ENCODE measurements around the gene SLAMF7. TPM values are rescaled to one million over a fixed set of nuclear protein-coding genes. Genes with fewer than 3 reads are reported as not detected.
"Not testable (repeated sequence)": the region's sequence is repeated elsewhere in the genome, so short reads cannot be mapped to it uniquely, and the experiment has no call there.

The SLAMF7 gene
- total RNA-seq, 1 experiment from 2014 or later, result 3.6 TPM

GRCh38 chr1:160781914-160782689, 43.1 kb downstream of the SLAMF7 start:
- BruUV-seq (replicated peaks), result TSS peak; percentile 59
- peaks cover 22% of the 10 kb centered on the region for H3F3A ChIP-seq (ENCODE audit: insufficient read depth, low read depth)
- TF ChIP-seq CTCF (conservative IDR thresholded peaks at IDR 0.05) (no peak), EZH2 (IDR thresholded peaks at IDR 0.05; ENCODE audit: low read depth) (no peak)
- CTCF ChIA-PET, result interaction anchor here (0.5 to 2.0 kb wide), 6 partner anchors 13 to 401 kb away, joined by 3 to 7 read pairs (median 4); no protein-coding TSS in a partner anchor
- peak overlapping the region; percentile 81 for H3K4me2 ChIP-seq
- no peak for DNase-seq
- peak overlapping the region; percentile 81 for H3K27ac ChIP-seq
- peaks cover 29% of the 10 kb centered on the region for H3K4me1 ChIP-seq (replicated peaks; ENCODE audit: insufficient read depth)
- H2AFZ ChIP-seq, result peak overlapping the region; percentile 74
- H4K20me1 ChIP-seq (ENCODE audit: insufficient read depth), result no peaks in the 10 kb centered on the region
- H3K79me2 ChIP-seq (ENCODE audit: low read depth), result no peaks in the 10 kb centered on the region
- intact Hi-C loops (cut with micrococcal nuclease; ENCODE audit: unreplicated experiment), result loop anchor here (1.0 to 5.0 kb wide), 6 partner anchors 28 to 100 kb away; no protein-coding TSS in a partner anchor
- H3K36me3 ChIP-seq (ENCODE audit: low read depth), result no peaks in the 10 kb centered on the region
- H3K27me3 ChIP-seq (ENCODE audit: insufficient read depth, low read depth), result no peaks in the 10 kb centered on the region
- H3K9me2 ChIP-seq (ENCODE audit: insufficient read depth), result no peaks in the 10 kb centered on the region
- POLR2A ChIA-PET (ENCODE audit: unreplicated experiment), result interaction anchor here (0.5 to 1.0 kb wide), 5 partner anchors 12 to 103 kb away, joined by 3 to 5 read pairs (median 3); partner anchors contain the start of gene ITLN1
- no peaks in the 10 kb centered on the region for H3K9me3 ChIP-seq (ENCODE audit: insufficient read depth, low read depth)
- peak overlapping the region; percentile 46; the same call in 1 of the 2 replicates for H3K4me3 ChIP-seq

GRCh38 chr1:160782988-160783765, 44.1 kb downstream of the SLAMF7 start:
- H3K9me2 ChIP-seq (ENCODE audit: insufficient read depth); H4K20me1 ChIP-seq (ENCODE audit: insufficient read depth); H3K9me3 ChIP-seq (ENCODE audit: insufficient read depth, low read depth); H2AFZ ChIP-seq; POLR2A ChIA-PET (ENCODE audit: unreplicated experiment); H3K36me3 ChIP-seq (ENCODE audit: low read depth); DNase-seq; H3K79me2 ChIP-seq (ENCODE audit: low read depth); BruUV-seq (replicated peaks); H3K27ac ChIP-seq; H3K4me3 ChIP-seq; H3K27me3 ChIP-seq (ENCODE audit: insufficient read depth, low read depth): not testable (repeated sequence)
- Histone ChIP-seq H3F3A (ENCODE audit: insufficient read depth, low read depth) (peaks cover 22% of the 10 kb centered on the region), H3K4me1 (replicated peaks; ENCODE audit: insufficient read depth) (peaks cover 29% of the 10 kb centered on the region), H3K4me2 (peak overlapping the region; percentile 81; the same call in 1 of the 2 replicates)
- intact Hi-C loops (cut with micrococcal nuclease; ENCODE audit: unreplicated experiment), result loop anchor here (5.0 kb wide), 2 partner anchors 56 to 101 kb away; no protein-coding TSS in a partner anchor
- CTCF ChIA-PET, result interaction anchor here (0.6 kb wide), 1 partner anchor 172 kb away, joined by 3 read pairs; the partner anchor contains the start of gene ITLN2

GRCh38 chr1:160789051-160789701, 50.1 kb downstream of the SLAMF7 start:
- Histone ChIP-seq H3K36me3 (ENCODE audit: low read depth) (no peaks in the 10 kb centered on the region), H4K20me1 (ENCODE audit: insufficient read depth) (no peaks in the 10 kb centered on the region), H3K27ac (no peak overlapping the region), H3K4me2 (no peak overlapping the region), H3K27me3 (ENCODE audit: insufficient read depth, low read depth) (no peaks in the 10 kb centered on the region), H3K4me3 (no peak overlapping the region), H3F3A (ENCODE audit: insufficient read depth, low read depth) (no peaks in the 10 kb centered on the region), H3K9me2 (ENCODE audit: insufficient read depth) (no peaks in the 10 kb centered on the region), H3K79me2 (ENCODE audit: low read depth) (no peaks in the 10 kb centered on the region), H3K4me1 (replicated peaks; ENCODE audit: insufficient read depth) (no peaks in the 10 kb centered on the region), H3K9me3 (ENCODE audit: insufficient read depth, low read depth) (no peaks in the 10 kb centered on the region), H2AFZ (no peak overlapping the region)
- TF ChIP-seq CTCF (conservative IDR thresholded peaks at IDR 0.05) (no peak), EZH2 (IDR thresholded peaks at IDR 0.05; ENCODE audit: low read depth) (no peak)
- CTCF ChIA-PET, result no interaction called here
- POLR2A ChIA-PET (ENCODE audit: unreplicated experiment), result no interaction called here
- intact Hi-C loops (cut with micrococcal nuclease; ENCODE audit: unreplicated experiment), result no loop called here
- DNase-seq, result no peak
- no TSS peak for BruUV-seq (replicated peaks)

All from PC-9 (cell line).